ENCODE measurements around the gene SEC22B.
"Not testable (repeated sequence)": the region's sequence is repeated elsewhere in the genome, so short reads cannot be mapped to it uniquely, and the experiment has no call there.

- TF ChIP-seq CTCF, POLR2AphosphoS5, POLR2A (IDR thresholded peaks at IDR 0.05): not testable (repeated sequence)
Observed at GRCh38 chr1:120124628-120125027, 51.7 kb downstream of the SEC22B start.
